ENCODE measurements around the gene ZBTB20.

DNA sequence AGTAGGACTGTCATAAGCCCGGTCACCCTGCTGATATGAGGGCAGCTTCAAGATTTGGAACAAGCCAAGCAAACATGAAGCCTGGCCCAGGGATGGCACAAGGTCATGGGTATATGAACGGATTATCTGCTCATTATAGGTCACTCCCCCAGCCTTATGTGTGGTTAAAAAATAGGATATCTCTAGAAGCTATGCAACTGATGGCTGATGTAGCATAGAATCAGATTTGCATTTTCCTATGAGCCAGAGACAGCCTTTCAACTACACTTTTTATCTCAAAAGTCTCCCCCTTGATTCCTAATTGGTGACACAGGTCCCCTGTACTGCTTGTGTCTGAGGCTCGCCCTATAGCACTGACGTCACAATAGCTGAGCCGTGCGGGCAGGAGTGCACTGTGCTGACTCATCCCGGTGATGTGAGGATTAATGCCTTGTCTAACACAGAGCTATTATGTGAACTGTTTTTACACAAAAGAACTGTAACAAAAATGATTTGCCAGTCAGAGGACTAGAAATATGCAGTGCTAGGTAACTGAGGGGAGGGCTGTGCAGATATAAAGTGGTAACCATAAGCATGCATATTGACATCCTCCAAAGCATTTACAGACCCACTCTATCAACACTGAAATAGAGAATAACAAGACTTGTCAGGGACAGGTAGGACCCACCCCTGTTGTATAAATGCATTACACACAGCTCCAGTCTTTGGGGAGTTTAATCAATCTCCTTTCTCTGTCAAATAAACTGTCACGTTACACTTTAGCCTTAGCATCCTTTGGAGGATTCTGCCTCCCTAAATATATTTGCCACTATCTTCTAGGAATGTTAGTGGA is 648.3 kb downstream of the ZBTB20 start:
- TF ChIP-seq, protein P1, sequence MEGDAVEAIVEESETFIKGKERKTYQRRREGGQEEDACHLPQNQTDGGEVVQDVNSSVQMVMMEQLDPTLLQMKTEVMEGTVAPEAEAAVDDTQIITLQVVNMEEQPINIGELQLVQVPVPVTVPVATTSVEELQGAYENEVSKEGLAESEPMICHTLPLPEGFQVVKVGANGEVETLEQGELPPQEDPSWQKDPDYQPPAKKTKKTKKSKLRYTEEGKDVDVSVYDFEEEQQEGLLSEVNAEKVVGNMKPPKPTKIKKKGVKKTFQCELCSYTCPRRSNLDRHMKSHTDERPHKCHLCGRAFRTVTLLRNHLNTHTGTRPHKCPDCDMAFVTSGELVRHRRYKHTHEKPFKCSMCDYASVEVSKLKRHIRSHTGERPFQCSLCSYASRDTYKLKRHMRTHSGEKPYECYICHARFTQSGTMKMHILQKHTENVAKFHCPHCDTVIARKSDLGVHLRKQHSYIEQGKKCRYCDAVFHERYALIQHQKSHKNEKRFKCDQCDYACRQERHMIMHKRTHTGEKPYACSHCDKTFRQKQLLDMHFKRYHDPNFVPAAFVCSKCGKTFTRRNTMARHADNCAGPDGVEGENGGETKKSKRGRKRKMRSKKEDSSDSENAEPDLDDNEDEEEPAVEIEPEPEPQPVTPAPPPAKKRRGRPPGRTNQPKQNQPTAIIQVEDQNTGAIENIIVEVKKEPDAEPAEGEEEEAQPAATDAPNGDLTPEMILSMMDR (IDR thresholded peaks at IDR 0.05): no peak
- no peak for TF ChIP-seq POLR2AphosphoS5 (IDR thresholded peaks at IDR 0.05)
- TF ChIP-seq POLR2A (IDR thresholded peaks at IDR 0.05): no peak
